ENCODE measurements around the gene DICER1.

Gene DICER1

DNA sequence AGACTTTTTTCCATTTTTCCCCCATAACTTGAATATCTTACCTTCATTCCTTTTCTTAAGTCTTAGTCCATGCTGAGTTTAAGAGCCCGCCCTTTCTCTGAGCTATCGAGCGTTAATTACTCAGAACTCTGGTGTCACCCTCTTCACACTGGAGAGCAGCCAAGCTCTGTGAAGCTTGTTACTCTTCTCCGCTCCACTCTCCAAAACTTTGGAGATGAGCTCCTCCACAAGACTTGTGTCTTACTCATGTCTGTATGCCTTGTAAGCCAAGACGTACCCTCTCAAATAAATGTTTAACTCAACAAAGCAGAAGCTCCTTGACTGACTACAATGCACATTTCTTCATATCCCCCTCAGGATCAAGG lies 54.7 kb downstream of the DICER1 start:
- no peak overlapping the region for H3K4me3 ChIP-seq (ENCODE audit: low read length)
- no peaks in the 10 kb centered on the region for H3K79me2 ChIP-seq (ENCODE audit: low read length)
- H3K9me2 ChIP-seq (replicated peaks; ENCODE audit: insufficient read depth, low read length), result no peaks in the 10 kb centered on the region
- H3F3A ChIP-seq (ENCODE audit: insufficient read depth, low read length), result no peaks in the 10 kb centered on the region
- no peak for DNase-seq
- no peak for TF ChIP-seq EZH2 (optimal IDR thresholded peaks at IDR 0.05; ENCODE audit: low read depth, low read length)
- TF ChIP-seq EZH2phosphoT487 (IDR thresholded peaks at IDR 0.05; ENCODE audit: low read length), result no peak
- TF ChIP-seq, protein P1, sequence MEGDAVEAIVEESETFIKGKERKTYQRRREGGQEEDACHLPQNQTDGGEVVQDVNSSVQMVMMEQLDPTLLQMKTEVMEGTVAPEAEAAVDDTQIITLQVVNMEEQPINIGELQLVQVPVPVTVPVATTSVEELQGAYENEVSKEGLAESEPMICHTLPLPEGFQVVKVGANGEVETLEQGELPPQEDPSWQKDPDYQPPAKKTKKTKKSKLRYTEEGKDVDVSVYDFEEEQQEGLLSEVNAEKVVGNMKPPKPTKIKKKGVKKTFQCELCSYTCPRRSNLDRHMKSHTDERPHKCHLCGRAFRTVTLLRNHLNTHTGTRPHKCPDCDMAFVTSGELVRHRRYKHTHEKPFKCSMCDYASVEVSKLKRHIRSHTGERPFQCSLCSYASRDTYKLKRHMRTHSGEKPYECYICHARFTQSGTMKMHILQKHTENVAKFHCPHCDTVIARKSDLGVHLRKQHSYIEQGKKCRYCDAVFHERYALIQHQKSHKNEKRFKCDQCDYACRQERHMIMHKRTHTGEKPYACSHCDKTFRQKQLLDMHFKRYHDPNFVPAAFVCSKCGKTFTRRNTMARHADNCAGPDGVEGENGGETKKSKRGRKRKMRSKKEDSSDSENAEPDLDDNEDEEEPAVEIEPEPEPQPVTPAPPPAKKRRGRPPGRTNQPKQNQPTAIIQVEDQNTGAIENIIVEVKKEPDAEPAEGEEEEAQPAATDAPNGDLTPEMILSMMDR (IDR thresholded peaks at IDR 0.05; ENCODE audit: low read length), result no peak
- H3K9ac ChIP-seq (ENCODE audit: low read length), result no peak overlapping the region
- H3K4me2 ChIP-seq (ENCODE audit: low read depth, low read length), result no peak overlapping the region
- H3K9me3 ChIP-seq (replicated peaks; ENCODE audit: insufficient read depth, low read length), result no peaks in the 10 kb centered on the region
- no peaks in the 10 kb centered on the region for H4K20me1 ChIP-seq (ENCODE audit: insufficient read depth, low read length)
- H3K27me3 ChIP-seq (replicated peaks; ENCODE audit: insufficient read depth, low read length), result no peaks in the 10 kb centered on the region
- no peak overlapping the region for H2AFZ ChIP-seq (ENCODE audit: low read length)
- H3K4me1 ChIP-seq (ENCODE audit: low read length), result no peaks in the 10 kb centered on the region
- no peak overlapping the region for H3K27ac ChIP-seq (ENCODE audit: low read length)
- no peaks in the 10 kb centered on the region for H3K36me3 ChIP-seq (replicated peaks; ENCODE audit: insufficient read depth, low read length)

DNA sequence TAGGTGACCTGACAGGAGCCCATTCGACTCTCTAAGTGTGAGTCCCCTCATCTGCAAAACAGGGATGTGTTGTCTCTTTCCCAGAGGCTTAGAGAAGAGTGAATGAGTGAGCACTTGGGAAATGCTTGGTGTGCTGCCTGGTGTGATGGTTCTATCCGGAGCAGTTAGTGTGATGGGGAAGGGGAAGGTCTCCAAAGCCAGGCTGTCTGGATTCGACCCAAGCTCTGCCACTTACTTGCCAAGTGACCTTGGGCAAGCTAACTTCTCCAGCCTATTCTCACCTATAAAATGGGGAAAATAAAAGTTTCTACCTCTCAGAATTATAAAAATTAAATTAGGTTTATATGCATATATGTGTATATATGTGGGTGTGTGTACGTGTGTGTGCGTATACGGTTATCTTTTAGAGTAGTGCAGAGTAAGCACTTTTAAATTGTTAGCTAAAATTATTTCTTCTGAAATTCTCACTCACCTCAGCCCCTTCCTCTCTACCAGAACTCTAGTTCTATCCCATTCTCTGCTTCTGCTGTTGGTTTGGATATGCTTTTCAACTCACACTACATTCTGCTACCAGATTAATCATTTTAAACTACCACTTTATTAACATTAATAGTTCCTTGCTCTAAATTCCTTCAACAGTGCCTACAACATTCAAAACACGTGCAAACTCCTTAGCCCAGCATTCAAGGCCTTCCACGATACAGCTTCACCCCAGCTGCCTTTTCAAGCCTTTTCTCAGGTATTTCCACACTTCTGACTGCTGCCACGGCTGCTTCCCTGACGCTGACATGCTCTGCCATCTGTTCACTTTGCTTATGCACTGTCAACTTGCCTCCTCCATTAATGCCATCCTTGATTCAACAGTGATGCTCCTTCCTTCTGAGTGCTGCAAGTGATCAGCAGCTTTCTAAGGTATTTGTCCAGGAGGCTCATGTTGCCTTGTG lies 55.3 kb downstream of the DICER1 start:
- H3F3A ChIP-seq (ENCODE audit: insufficient read depth, low read length), result no peaks in the 10 kb centered on the region
- no peaks in the 10 kb centered on the region for H4K20me1 ChIP-seq (ENCODE audit: insufficient read depth, low read length)
- H3K27ac ChIP-seq (ENCODE audit: low read length), result no peak overlapping the region
- no peaks in the 10 kb centered on the region for H3K79me2 ChIP-seq (ENCODE audit: low read length)
- no peaks in the 10 kb centered on the region for H3K27me3 ChIP-seq (replicated peaks; ENCODE audit: insufficient read depth, low read length)
- H3K9me2 ChIP-seq (replicated peaks; ENCODE audit: insufficient read depth, low read length), result no peaks in the 10 kb centered on the region
- no peaks in the 10 kb centered on the region for H3K4me1 ChIP-seq (ENCODE audit: low read length)
- no peak overlapping the region for H3K4me3 ChIP-seq (ENCODE audit: low read length)
- H3K36me3 ChIP-seq (replicated peaks; ENCODE audit: insufficient read depth, low read length), result no peaks in the 10 kb centered on the region
- no peaks in the 10 kb centered on the region for H3K9me3 ChIP-seq (replicated peaks; ENCODE audit: insufficient read depth, low read length)
- no peak overlapping the region for H2AFZ ChIP-seq (ENCODE audit: low read length)
- TF ChIP-seq EZH2 (optimal IDR thresholded peaks at IDR 0.05; ENCODE audit: low read depth, low read length), result no peak
- TF ChIP-seq, protein P1 (IDR thresholded peaks at IDR 0.05; ENCODE audit: low read length), result no peak
- TF ChIP-seq EZH2phosphoT487 (IDR thresholded peaks at IDR 0.05; ENCODE audit: low read length), result no peak
- no peak for DNase-seq
- no peak overlapping the region for H3K4me2 ChIP-seq (ENCODE audit: low read depth, low read length)
- H3K9ac ChIP-seq (ENCODE audit: low read length), result no peak overlapping the region

DNA sequence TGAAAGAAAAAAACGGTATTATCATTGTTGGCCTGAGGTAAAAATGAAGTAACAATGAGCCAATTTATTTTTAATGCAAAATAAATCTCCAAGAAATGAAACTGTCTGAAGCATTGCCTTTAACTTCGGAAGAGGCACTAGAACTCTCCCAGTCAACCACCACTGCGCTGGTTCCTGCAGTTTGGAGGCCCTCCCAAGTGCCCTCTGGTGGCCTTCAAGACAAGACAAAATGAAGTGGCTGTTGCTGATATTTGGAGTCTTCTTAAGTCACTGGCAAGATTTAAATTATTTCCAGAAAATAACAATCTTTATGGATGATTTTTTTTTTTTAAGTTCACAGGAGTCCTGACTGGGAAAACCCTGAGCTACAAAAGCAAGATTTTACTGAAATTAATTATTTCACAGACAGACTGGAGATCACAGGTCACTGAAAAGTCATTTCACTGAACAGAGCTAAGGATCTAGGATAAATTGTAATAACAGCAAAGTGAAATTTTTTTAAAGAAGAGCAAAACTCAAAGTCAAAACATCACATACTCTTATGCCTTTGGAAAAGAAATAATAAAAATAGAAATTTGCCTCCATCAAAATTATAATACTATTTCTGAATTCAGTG lies 58.2 kb downstream of the DICER1 start:
- no peak for DNase-seq

More for the DNA sequence above, 58.2 kb downstream of the DICER1 start:
- no peaks in the 10 kb centered on the region for H3K9me3 ChIP-seq (replicated peaks; ENCODE audit: insufficient read depth, low read length)
- no peak overlapping the region for H3K9ac ChIP-seq (ENCODE audit: low read length)
- no peaks in the 10 kb centered on the region for H3K79me2 ChIP-seq (ENCODE audit: low read length)
- no peaks in the 10 kb centered on the region for H3K9me2 ChIP-seq (replicated peaks; ENCODE audit: insufficient read depth, low read length)
- no peak overlapping the region for H2AFZ ChIP-seq (ENCODE audit: low read length)
- H3K27me3 ChIP-seq (replicated peaks; ENCODE audit: insufficient read depth, low read length), result no peaks in the 10 kb centered on the region
- H3K4me3 ChIP-seq (ENCODE audit: low read length), result no peak overlapping the region
- no peak overlapping the region for H3K4me2 ChIP-seq (ENCODE audit: low read depth, low read length)
- H3K36me3 ChIP-seq (replicated peaks; ENCODE audit: insufficient read depth, low read length), result no peaks in the 10 kb centered on the region
- H3K27ac ChIP-seq (ENCODE audit: low read length), result no peak overlapping the region
- H3F3A ChIP-seq (ENCODE audit: insufficient read depth, low read length), result no peaks in the 10 kb centered on the region
- H4K20me1 ChIP-seq (ENCODE audit: insufficient read depth, low read length), result no peaks in the 10 kb centered on the region
- H3K4me1 ChIP-seq (ENCODE audit: low read length), result no peaks in the 10 kb centered on the region
- TF ChIP-seq, protein P1 (IDR thresholded peaks at IDR 0.05; ENCODE audit: low read length), result peak; percentile 20; the same call in 1 of the 2 replicates
- no peak for TF ChIP-seq EZH2phosphoT487 (IDR thresholded peaks at IDR 0.05; ENCODE audit: low read length)

Measured in MM.1S (cell line).